ENCODE measurements around the gene HYAL2. TPM values are rescaled to one million over a fixed set of nuclear protein-coding genes. Genes with fewer than 3 reads are reported as not detected.

Gene HYAL2
- polyA plus RNA-seq, 2 of the 4 experiments (the other 2 are of a cell fraction) = 24.5 to 31.0 TPM

GRCh38 chr3:50340448-50341329, 18.1 kb upstream of the HYAL2 start, which contains the start of gene RASSF1:
TSS of gene RASSF1 (minus strand) at chr3:50340836. CDS start at chr3:50340805, 31 bp downstream.
- Histone ChIP-seq H3K4me1 (peaks cover 10% of the 10 kb centered on the region), H3K9me3 (no peaks in the 10 kb centered on the region), H3K27ac (no peak within 1 kb of the TSS), H3K4me2 (no peak within 1 kb of the TSS), H3K4me3 (no peak within 1 kb of the TSS)
- DNase-seq (ENCODE audit: low read depth in 1 of 2, low spot score in 1 of 2) (no peak), FAIRE-seq (no peak), ATAC-seq (no peak)
- WGBS (ENCODE audit: missing lambda C conversion rate) = 87% methylated on average over 22 of the region's 85 CpGs
- ChIA-PET CTCF (interaction anchor here (1.1 kb wide), 1 partner anchor 19 kb away, joined by 3 read pairs; no protein-coding TSS in a partner anchor), POLR2A (no interaction called here)
- TF ChIP-seq RCOR1 (IDR thresholded peaks at IDR 0.05; ENCODE audit: low read depth, low read length) (no peak), POLR2A (IDR thresholded peaks at IDR 0.05; ENCODE audit: low read length) (no peak), ATOH8 (CRISPR knock-in tag; IDR thresholded peaks at IDR 0.05; ENCODE audit: low read depth) (no peak), NFE2L2 (conservative IDR thresholded peaks at IDR 0.05; ENCODE audit: low read length) (no peak), ZSCAN20 (CRISPR knock-in tag; IDR thresholded peaks at IDR 0.05) (no peak)

- Histone ChIP-seq H3K4me3 (no peak overlapping the region), H3K9me3 (no peaks in the 10 kb centered on the region), H3K4me1 (peaks cover 16% of the 10 kb centered on the region), H3K4me2 (no peak overlapping the region), H3K27ac (no peak overlapping the region)
- FAIRE-seq (no peak), ATAC-seq (no peak), DNase-seq (ENCODE audit: low read depth in 1 of 2, low spot score in 1 of 2) (no peak)
- 88% methylated on average over 9 of the region's 9 CpGs for WGBS (ENCODE audit: missing lambda C conversion rate)
- CTCF ChIA-PET = no interaction called here
- TF ChIP-seq RAD21 (conservative IDR thresholded peaks at IDR 0.05 in 1 of 2, IDR thresholded peaks at IDR 0.05 in 1 of 2) (no peak), RNF2 (IDR thresholded peaks at IDR 0.05; ENCODE audit: borderline replicate concordance, low read depth) (no peak), NR3C1 (IDR thresholded peaks at IDR 0.05) (no peak), FOSL2 (IDR thresholded peaks at IDR 0.05) (no peak), FOSL2 (CRISPR knock-in tag; IDR thresholded peaks at IDR 0.05) (no peak), ELK1 (IDR thresholded peaks at IDR 0.05; ENCODE audit: low read depth, low read length) (no peak), PBX3 (IDR thresholded peaks at IDR 0.05) (no peak), SMC3 (IDR thresholded peaks at IDR 0.05) (no peak), REST (IDR thresholded peaks at IDR 0.05) (no peak), JUN (IDR thresholded peaks at IDR 0.05) (no peak), RFX5 (IDR thresholded peaks at IDR 0.05) (no peak), ZSCAN20 (CRISPR knock-in tag; IDR thresholded peaks at IDR 0.05) (no peak), ESRRA (IDR thresholded peaks at IDR 0.05; ENCODE audit: borderline replicate concordance, low read length) (no peak), USF2 (IDR thresholded peaks at IDR 0.05) (no peak), CHD2 (IDR thresholded peaks at IDR 0.05; ENCODE audit: low read length, partially characterized antibody) (no peak), ZNF302 (CRISPR knock-in tag; IDR thresholded peaks at IDR 0.05) (no peak), CBX8 (IDR thresholded peaks at IDR 0.05) (no peak)
- POLR2A ChIA-PET = no interaction called here
Observed at GRCh38 chr3:50340147-50340447, 17.6 kb upstream of the HYAL2 start.

Measured in A549 (cell line).